Measurements from ENCODE around the gene GCHFR.

GCHFR gene

DNA sequence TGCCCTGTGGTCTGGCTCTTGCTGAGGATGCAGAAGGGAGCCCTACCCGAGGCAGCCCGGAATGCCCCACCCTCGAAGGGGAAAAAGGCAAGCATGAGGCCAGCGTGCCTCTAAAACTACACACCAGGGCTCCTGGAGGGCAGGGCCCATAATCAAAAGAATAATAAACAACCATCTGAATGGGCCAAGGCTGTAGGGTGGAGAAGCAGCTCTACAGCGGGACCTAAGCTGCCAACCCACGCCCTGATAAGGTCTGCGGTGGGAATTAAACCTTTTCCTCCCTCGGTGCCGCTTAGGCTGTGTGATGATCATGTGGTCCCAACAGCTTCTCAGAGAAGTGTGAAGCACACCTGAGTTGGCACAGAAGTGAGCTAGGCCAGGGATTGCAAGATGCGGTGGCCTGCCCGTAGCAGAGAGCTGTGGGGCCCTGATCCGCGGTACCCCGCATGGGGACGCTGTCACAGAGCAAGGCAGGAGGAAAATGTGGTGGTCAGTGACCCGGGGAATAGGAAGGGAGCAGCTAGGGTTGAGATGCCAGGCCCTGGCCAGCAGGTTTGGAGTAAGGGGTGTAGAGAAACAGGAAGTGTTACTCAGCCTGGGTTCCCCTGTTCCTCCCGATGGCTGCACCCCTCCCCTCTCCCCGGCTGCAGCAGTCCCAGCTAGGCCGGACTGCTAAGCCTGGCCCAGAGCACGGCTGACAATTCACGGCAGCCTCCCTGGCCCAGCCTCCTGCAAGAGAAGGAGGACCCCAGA is 4.8 kb downstream of the GCHFR start:
- no peaks in the 10 kb centered on the region for H3K79me2 ChIP-seq (ENCODE audit: insufficient read depth, low read length)
- H3K9me3 ChIP-seq (ENCODE audit: low read length): no peaks in the 10 kb centered on the region
- peaks cover 48% of the 10 kb centered on the region for H3K4me1 ChIP-seq (ENCODE audit: insufficient read depth, low read length, severe bottlenecking)
- no peaks in the 10 kb centered on the region for H3K27me3 ChIP-seq (ENCODE audit: insufficient read depth, low read length)
- TF ChIP-seq EZH2 (IDR thresholded peaks at IDR 0.05; ENCODE audit: borderline replicate concordance, low read length): no peak
- TF ChIP-seq, protein P1, sequence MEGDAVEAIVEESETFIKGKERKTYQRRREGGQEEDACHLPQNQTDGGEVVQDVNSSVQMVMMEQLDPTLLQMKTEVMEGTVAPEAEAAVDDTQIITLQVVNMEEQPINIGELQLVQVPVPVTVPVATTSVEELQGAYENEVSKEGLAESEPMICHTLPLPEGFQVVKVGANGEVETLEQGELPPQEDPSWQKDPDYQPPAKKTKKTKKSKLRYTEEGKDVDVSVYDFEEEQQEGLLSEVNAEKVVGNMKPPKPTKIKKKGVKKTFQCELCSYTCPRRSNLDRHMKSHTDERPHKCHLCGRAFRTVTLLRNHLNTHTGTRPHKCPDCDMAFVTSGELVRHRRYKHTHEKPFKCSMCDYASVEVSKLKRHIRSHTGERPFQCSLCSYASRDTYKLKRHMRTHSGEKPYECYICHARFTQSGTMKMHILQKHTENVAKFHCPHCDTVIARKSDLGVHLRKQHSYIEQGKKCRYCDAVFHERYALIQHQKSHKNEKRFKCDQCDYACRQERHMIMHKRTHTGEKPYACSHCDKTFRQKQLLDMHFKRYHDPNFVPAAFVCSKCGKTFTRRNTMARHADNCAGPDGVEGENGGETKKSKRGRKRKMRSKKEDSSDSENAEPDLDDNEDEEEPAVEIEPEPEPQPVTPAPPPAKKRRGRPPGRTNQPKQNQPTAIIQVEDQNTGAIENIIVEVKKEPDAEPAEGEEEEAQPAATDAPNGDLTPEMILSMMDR (IDR thresholded peaks at IDR 0.05; ENCODE audit: low read length): peak; percentile 43; the same call in 1 of the 2 replicates
- no peaks in the 10 kb centered on the region for H3F3A ChIP-seq (ENCODE audit: insufficient read depth, low read length)
- peak overlapping the region; percentile 89 for H3K27ac ChIP-seq (ENCODE audit: low read depth, low read length, poor library complexity, severe bottlenecking)
- peak overlapping the region; percentile 43 for H3K4me2 ChIP-seq (ENCODE audit: low read length)
- H3K36me3 ChIP-seq (ENCODE audit: insufficient read depth, low read length): peaks cover 13% of the 10 kb centered on the region; the same call in 1 of the 2 replicates
- H3K9me2 ChIP-seq (ENCODE audit: low read depth, low read length): no peaks in the 10 kb centered on the region
- H4K20me1 ChIP-seq (ENCODE audit: insufficient read depth, low read length): no peaks in the 10 kb centered on the region
- H2AFZ ChIP-seq (ENCODE audit: low read length): no peak overlapping the region
- peak overlapping the region; percentile 45; the same call in 1 of the 2 replicates for H3K9ac ChIP-seq (ENCODE audit: low read length)
- peak overlapping the region; percentile 33 for H3K4me3 ChIP-seq (ENCODE audit: low read depth, low read length, poor library complexity, severe bottlenecking)

DNA sequence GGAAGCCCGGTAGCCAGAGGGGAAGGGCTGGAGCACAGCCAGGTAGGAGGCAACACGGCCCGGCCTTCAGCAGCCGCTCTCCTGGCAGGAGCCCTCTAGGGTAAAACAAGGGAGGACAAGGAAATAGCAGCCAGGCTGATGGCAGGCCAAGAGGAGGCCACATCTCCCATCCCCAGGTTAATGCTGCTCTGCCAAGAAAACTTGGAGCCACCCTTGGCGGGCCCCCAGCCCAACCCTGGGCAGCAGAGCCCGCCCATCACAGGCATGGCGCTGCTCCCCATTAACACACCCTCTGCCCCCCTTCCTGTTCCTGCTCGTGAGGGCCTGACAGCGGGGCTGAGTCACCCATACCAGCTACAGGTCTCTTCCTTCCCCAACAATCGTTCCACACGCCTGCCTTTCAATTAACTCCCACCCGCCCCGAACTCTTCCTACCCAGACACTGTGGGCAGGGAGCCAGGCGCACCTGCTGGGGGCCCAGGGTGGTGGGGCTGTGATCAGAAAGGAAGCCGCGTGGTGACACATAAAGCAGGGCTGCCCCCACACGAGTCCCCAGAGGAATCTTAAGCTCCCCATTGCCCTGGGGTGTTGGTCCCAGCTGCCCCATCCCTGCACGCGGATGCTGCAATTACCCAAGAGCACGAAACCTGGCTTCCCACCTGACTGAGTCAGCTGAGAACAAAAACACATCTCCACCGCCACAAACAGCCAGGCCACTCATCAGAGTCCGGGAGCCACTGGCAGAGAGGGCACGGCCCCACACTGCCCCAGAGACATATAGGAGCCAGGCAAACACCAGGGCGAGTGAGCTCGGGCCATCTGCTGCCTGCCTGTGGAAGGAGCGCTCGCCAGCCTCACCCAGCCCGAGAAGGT is 5.6 kb downstream of the GCHFR start, which contains the start of gene C15orf62:
Gene C15orf62 (plus strand): TSS at position 707 of the 873 bp plus-strand sequence. CDS start 516 bp downstream, outside the sequence.
- Histone ChIP-seq H3K36me3 (ENCODE audit: insufficient read depth, low read length) (peaks cover 18% of the 10 kb centered on the region; the same call in 1 of the 2 replicates), H3F3A (ENCODE audit: insufficient read depth, low read length) (no peaks in the 10 kb centered on the region), H3K27ac (ENCODE audit: low read depth, low read length, poor library complexity, severe bottlenecking) (peak within 1 kb of the TSS; percentile 89), H3K9ac (ENCODE audit: low read length) (peak within 1 kb of the TSS; percentile 45; the same call in 1 of the 2 replicates), H3K4me1 (ENCODE audit: insufficient read depth, low read length, severe bottlenecking) (peaks cover 44% of the 10 kb centered on the region), H3K4me2 (ENCODE audit: low read length) (peak within 1 kb of the TSS; percentile 43), H3K27me3 (ENCODE audit: insufficient read depth, low read length) (no peaks in the 10 kb centered on the region), H3K79me2 (ENCODE audit: insufficient read depth, low read length) (no peaks in the 10 kb centered on the region), H4K20me1 (ENCODE audit: insufficient read depth, low read length) (no peaks in the 10 kb centered on the region), H3K9me2 (ENCODE audit: low read depth, low read length) (no peaks in the 10 kb centered on the region), H3K9me3 (ENCODE audit: low read length) (no peaks in the 10 kb centered on the region), H3K4me3 (ENCODE audit: low read depth, low read length, poor library complexity, severe bottlenecking) (peak within 1 kb of the TSS; percentile 33), H2AFZ (ENCODE audit: low read length) (no peak within 1 kb of the TSS)
- no peak for TF ChIP-seq EZH2 (IDR thresholded peaks at IDR 0.05; ENCODE audit: borderline replicate concordance, low read length)
- TF ChIP-seq, protein P1 (IDR thresholded peaks at IDR 0.05; ENCODE audit: low read length): no peak

DNA sequence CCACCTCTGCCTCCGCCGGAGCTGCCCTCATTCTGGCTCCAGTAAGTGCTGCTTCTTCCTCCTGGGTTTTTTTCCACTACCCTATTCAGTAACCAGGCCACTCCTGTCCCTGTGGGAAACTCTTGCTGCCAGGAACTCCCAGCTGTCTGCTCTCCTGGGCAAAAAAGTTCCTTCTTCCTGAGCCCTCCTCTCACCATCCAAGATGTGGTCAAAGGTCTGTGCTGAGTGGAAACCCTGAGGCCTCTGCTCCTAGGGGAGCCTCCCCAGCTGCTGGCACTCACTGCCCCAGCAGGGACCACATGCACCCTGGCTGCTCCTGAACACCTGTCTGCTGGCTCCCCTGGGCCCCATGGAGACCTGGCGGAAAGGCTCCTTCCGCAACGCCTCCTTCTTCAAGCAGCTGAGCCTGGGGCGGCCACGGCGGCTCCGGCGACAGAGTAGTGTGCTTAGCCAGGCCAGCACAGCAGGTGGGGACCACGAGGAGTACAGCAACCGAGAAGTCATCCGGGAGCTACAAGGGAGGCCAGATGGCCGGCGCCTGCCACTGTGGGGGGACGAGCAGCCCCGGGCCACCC is 6.4 kb downstream of the GCHFR start:
- Histone ChIP-seq H3F3A (ENCODE audit: insufficient read depth, low read length) (no peaks in the 10 kb centered on the region), H3K36me3 (ENCODE audit: insufficient read depth, low read length) (peaks cover 24% of the 10 kb centered on the region; the same call in 1 of the 2 replicates), H3K4me3 (ENCODE audit: low read depth, low read length, poor library complexity, severe bottlenecking) (peak overlapping the region; percentile 33), H3K27me3 (ENCODE audit: insufficient read depth, low read length) (no peaks in the 10 kb centered on the region), H3K4me2 (ENCODE audit: low read length) (peak overlapping the region; percentile 43), H3K9me2 (ENCODE audit: low read depth, low read length) (no peaks in the 10 kb centered on the region), H3K9ac (ENCODE audit: low read length) (peak overlapping the region; percentile 26; the same call in 1 of the 2 replicates), H3K9me3 (ENCODE audit: low read length) (no peaks in the 10 kb centered on the region), H2AFZ (ENCODE audit: low read length) (no peak overlapping the region), H3K27ac (ENCODE audit: low read depth, low read length, poor library complexity, severe bottlenecking) (peak overlapping the region; percentile 89), H4K20me1 (ENCODE audit: insufficient read depth, low read length) (no peaks in the 10 kb centered on the region), H3K79me2 (ENCODE audit: insufficient read depth, low read length) (no peaks in the 10 kb centered on the region), H3K4me1 (ENCODE audit: insufficient read depth, low read length, severe bottlenecking) (peaks cover 37% of the 10 kb centered on the region)
- TF ChIP-seq, protein P1 (IDR thresholded peaks at IDR 0.05; ENCODE audit: low read length): no peak
- no peak for TF ChIP-seq EZH2 (IDR thresholded peaks at IDR 0.05; ENCODE audit: borderline replicate concordance, low read length)

Measured in OCI-LY1 (cell line).